GM12892 (cell line): ENCODE data around the gene MUC2.

Experiments
- POLR2A ChIP-seq: IDR thresholded peaks from 2 replicates; pipeline ENCODE4 v1.6.1; 2011; ENCODE audit warnings: low read depth, low read length, control low read depth
- POLR2AphosphoS5 ChIP-seq: IDR thresholded peaks from 2 replicates; pipeline ENCODE4 v1.6.1; 2011; ENCODE audit warnings: low read depth, low read length, control low read depth
- TAF1 ChIP-seq: IDR thresholded peaks from 2 replicates; pipeline ENCODE4 v1.6.1; 2011; ENCODE audit warnings: low read depth, mild to moderate bottlenecking, control low read depth, low read length, borderline replicate concordance

DNA sequence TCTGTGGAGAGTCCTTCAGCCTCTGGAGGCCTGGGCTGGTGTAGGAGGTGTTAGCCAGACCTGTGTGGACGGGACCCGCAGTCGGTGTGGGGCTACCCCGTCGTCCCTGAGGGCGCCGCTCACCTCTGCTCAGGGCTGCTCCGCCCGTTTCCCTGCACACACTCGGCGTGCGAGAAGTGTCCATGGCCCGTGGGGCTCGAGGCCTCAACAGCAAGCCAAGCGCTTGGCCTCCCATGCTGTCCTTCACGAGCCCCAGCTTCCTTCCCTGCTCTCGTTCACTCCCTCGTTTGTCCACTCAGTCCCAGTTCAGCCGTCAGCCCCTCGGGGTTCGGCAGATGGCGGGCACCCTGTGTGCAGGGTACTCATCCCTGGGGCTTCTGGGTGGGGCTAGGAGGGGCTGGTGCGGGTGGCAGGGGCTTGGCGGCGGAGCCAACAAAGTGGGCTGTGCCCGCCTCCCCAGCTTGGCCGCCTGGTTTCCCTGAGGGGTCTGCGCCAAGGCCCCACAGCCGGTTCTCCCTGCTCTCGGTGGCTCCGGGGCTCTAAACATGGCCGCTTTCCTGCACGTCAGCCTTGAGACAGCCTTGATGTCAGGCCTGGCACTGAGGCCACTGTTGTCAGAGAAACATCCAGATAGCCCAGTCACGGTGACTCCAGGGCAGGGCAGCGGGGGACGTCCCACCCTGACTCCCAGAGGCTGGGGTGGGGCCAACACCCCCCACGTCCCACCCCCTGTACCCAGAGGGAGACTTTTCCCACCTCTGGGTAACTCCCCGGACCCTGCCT is 41.5 kb upstream of the MUC2 start:
- no peak for TF ChIP-seq POLR2AphosphoS5
- TF ChIP-seq POLR2A: no peak
- no peak for TF ChIP-seq TAF1
